ENCODE data around the gene AKT2. TPM values are rescaled to one million over a fixed set of nuclear protein-coding genes. Genes with fewer than 3 reads are reported as not detected.

AKT2 gene
- total RNA-seq, 1 donor: 109 TPM

DNA sequence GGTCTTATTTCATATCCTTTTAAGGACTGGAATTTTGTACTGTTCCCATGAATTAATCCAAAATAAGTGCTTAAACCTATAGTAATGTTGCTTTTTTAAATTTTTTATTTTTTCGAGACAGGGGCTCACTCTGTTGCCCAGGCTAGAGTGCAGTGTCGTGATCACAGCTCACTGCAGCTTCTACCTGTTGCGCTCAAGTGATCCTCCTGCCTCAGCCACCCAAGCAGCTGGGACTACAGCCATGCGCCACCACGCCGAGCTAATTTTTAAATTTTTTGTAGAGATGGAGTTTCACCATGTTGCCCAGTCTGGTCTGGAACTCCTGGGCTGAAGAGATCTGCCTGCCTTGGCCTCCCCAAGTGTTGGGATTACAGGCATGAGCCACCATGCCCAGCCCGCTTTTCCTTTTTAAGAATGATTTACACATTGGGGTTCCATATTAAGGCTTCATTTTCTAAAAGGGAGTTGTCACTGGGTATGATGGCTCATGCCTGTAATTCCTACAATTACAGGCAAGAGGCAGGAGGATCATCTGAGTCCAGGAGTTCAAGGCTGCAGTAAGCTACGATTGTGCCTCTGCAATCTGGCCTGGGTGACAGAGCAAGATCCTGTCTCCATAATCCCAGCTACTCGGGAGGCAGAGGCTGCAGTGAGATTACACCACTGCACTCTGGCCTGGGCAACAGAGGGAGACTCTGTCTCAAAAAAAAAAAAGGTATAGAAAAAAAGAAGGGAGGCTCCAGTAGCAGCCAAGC is 28.3 kb upstream of the AKT2 start:
- Histone ChIP-seq H3K4me3 (ENCODE audit: low read length) (no peak overlapping the region), H3K27me3 (ENCODE audit: insufficient read depth, low read length) (no peaks in the 10 kb centered on the region), H3K9me3 (ENCODE audit: low read depth, low read length) (no peaks in the 10 kb centered on the region), H3K4me1 (ENCODE audit: insufficient read depth, low read length) (peaks cover 9% of the 10 kb centered on the region)

DNA sequence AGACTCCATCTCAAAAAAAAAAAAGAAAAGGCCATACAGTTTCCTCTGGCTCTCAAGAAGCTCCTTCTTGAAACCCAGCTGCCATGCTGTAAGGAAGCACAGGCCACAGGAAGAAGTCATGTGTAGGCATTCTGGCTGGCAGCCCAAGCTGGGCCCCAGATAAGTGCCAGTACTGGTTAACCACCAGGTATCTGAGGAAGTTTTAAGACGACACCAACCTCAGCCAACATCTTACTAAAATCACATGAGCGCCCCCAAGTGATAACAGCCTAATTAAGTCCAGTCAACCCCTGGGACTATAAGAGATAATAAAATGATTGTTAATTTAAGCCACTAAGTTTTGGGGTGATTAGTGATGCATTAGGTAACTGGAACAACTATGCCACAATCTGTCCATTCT is 27.4 kb upstream of the AKT2 start:
- Histone ChIP-seq H3K9me3 (ENCODE audit: low read depth, low read length) (no peaks in the 10 kb centered on the region), H3K27me3 (ENCODE audit: insufficient read depth, low read length) (no peaks in the 10 kb centered on the region), H3K4me3 (ENCODE audit: low read length) (no peak overlapping the region), H3K4me1 (ENCODE audit: insufficient read depth, low read length) (peaks cover 9% of the 10 kb centered on the region)

DNA sequence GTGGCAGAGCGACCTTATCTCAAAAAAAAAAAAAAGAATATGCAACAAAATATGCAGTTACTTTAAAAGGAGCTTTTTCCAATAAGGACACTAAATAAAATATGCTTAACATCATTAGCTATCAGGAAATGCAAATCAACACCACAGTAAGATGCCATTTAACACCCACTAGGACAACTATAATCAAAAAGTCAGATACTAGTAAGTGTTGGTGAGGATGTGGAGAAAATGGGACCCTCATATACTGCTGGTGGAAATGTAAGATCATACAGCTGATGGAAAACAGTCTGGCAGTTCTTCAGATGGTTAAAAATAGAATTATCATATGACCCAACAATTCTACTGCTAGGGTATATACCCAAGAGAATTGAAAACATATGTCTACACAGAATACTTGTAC is 24.5 kb upstream of the AKT2 start:
- no peaks in the 10 kb centered on the region for H3K27me3 ChIP-seq (ENCODE audit: insufficient read depth, low read length)
- H3K4me1 ChIP-seq (ENCODE audit: insufficient read depth, low read length): peaks cover 5% of the 10 kb centered on the region
- no peaks in the 10 kb centered on the region for H3K9me3 ChIP-seq (ENCODE audit: low read depth, low read length)
- H3K4me3 ChIP-seq (ENCODE audit: low read length): no peak overlapping the region

DNA sequence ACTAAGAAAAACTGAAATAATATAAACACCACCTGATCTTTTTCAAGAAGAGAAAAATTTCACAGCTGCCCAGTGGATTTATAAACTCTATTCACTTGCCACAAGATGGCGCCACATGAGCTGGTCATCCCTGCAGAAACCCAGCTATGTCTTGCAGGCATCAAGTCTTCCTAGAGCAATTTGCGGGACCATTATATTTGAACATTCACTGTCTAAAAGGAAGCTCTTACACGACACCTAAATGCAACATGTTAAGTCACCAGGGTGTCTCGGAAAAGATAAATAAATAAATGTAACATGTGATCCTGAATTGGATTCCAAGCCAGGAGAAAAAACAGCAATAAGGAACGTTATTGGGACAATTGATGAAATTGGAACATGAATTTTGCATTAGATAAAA is 20.3 kb upstream of the AKT2 start:
- Histone ChIP-seq H3K4me3 (ENCODE audit: low read length) (no peak overlapping the region), H3K9me3 (ENCODE audit: low read depth, low read length) (no peaks in the 10 kb centered on the region), H3K4me1 (ENCODE audit: insufficient read depth, low read length) (no peaks in the 10 kb centered on the region), H3K27me3 (ENCODE audit: insufficient read depth, low read length) (no peaks in the 10 kb centered on the region)

DNA sequence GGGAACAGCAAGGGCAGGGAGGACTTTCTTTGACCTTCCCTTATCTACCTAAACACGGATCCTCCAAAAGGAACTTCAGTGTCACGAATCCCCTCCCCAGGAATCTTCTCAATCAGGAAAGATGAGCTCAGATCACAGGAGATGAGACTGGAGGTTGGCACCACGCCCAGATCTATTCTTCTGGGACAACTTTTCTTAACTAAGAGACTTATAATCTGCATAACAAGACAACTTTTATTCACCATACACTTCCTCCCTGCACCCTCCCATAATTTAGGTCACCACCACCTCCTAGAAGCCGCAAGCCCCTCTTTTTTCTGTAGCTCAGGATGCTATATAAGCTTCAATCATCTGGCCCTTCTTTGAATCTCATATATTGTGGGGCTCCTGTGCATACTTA is 19.2 kb upstream of the AKT2 start:
- Histone ChIP-seq H3K4me3 (ENCODE audit: low read length) (no peak overlapping the region), H3K27me3 (ENCODE audit: insufficient read depth, low read length) (no peaks in the 10 kb centered on the region), H3K4me1 (ENCODE audit: insufficient read depth, low read length) (no peaks in the 10 kb centered on the region), H3K9me3 (ENCODE audit: low read depth, low read length) (no peaks in the 10 kb centered on the region)

DNA sequence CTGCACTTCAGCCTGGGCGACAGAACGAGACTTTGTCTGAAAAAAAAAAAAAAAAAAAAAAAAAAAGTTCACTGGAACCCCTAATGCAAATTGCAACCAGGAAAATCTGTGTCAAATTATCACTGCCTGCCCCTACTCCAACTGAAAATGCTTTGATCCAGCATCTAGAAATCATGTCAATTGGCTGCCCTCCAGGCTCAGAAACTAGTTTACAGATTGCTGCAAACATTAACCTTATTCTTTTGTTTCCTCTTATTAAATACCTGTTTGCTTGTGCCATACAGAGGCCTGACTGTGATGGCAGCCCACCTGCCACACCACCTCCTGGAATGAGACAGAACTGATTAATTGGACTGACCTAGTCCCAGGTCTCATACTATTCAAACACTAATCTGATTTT is 18.6 kb upstream of the AKT2 start:
- H3K4me1 ChIP-seq (ENCODE audit: insufficient read depth, low read length): no peaks in the 10 kb centered on the region
- no peak overlapping the region for H3K4me3 ChIP-seq (ENCODE audit: low read length)
- H3K9me3 ChIP-seq (ENCODE audit: low read depth, low read length): no peaks in the 10 kb centered on the region
- H3K27me3 ChIP-seq (ENCODE audit: insufficient read depth, low read length): no peaks in the 10 kb centered on the region

DNA sequence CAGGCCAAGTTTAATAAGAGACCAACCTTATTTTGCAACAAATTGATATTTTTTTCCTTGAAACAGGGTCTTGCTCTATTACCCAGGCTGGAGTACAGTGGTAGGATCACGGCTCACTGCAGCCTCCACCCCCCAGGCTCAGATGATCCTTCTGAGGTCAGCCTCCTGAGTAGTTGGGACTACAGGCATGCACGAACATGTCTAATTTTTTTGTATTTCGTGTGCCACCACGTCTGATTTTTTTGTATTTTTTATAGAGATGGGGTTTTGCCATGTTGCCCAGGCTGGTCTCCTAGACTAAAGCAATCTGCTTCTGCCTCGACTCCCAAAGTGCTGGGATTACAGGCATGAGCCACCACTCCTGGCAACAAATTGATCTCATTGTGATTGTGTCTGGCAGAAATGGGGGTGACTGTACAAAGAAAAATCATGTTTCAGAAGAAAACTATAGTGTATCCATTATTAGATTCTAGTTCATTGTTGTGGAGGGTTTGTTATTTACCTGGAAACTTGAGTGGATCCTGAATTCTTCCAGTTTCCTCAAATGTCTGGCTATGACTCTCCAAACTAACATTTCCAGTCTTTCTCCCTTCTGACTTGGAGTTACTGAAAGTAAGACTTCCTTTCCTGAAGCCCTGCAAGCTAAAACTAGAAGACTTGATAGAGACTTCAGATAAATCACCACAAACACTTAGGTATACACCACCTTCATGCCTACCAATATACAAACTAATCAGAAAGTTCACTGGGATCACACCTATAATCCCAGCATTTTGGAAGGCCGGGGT is 17.3 kb upstream of the AKT2 start:
- Histone ChIP-seq H3K4me1 (ENCODE audit: insufficient read depth, low read length) (no peaks in the 10 kb centered on the region), H3K9me3 (ENCODE audit: low read depth, low read length) (no peaks in the 10 kb centered on the region), H3K4me3 (ENCODE audit: low read length) (no peak overlapping the region), H3K27me3 (ENCODE audit: insufficient read depth, low read length) (no peaks in the 10 kb centered on the region)

DNA sequence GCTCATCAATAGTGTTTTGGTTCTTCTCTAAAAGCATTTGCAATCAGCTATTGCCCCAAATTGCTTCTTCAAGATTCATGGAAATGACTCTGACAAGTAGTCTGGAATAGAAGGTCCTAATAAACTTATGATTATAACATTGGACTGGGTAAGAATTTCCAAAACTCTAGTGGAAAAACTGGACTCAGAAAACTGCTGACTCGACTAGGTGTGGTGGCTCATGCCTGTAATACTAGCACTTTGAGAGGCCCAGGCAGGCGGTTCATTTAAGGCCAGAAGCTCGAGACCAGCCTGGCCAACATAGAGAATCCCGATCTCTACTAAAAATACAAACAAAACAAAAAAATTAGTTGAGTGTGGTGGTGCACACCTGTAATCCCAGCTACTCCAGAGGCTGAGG is 15.5 kb upstream of the AKT2 start:
- Histone ChIP-seq H3K27me3 (ENCODE audit: insufficient read depth, low read length) (no peaks in the 10 kb centered on the region), H3K9me3 (ENCODE audit: low read depth, low read length) (no peaks in the 10 kb centered on the region), H3K4me3 (ENCODE audit: low read length) (no peak overlapping the region), H3K4me1 (ENCODE audit: insufficient read depth, low read length) (no peaks in the 10 kb centered on the region)

DNA sequence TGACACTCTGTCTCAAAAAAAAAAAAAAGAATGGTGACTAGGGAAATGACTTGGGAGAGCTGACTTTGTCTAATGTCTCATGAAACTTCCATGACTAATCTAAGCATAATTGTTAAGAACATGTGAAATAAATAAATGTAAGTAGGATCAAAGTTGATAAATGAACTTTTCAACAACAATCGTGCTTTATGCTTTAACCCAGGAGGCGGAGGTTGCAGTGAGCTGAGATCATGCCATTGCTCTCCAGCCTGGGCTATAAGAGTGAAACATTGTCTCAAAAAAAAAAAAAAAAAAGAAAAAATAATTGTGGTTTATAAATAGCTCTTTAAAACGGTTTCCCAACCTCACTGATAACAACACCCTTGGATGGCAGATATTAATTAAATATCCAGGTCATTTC is 12.9 kb upstream of the AKT2 start:
- H3K4me3 ChIP-seq (ENCODE audit: low read length): no peak overlapping the region
- no peaks in the 10 kb centered on the region for H3K27me3 ChIP-seq (ENCODE audit: insufficient read depth, low read length)
- H3K9me3 ChIP-seq (ENCODE audit: low read depth, low read length): no peaks in the 10 kb centered on the region
- H3K4me1 ChIP-seq (ENCODE audit: insufficient read depth, low read length): no peaks in the 10 kb centered on the region

DNA sequence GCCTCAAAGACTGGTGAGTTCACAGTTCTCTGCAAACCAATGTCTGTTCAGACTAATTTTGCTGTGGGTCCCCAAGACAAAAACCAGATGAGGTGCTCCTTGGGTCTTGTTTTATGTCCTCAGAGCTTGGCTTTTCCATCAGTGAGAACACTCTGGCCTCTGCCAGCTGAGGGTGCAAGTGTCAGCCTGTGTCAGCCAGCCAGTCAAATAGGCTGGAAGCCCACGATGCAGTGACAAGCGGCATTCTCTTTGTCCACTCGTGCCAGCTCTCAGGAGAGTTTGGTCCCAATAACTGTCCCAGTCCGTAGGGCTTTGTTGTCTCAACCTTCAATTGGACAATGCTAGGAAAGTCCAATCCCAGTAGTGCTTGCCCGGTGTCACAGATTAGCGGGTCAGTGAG is 9.4 kb upstream of the AKT2 start:
- no peaks in the 10 kb centered on the region for H3K9me3 ChIP-seq (ENCODE audit: low read depth, low read length)
- H3K27me3 ChIP-seq (ENCODE audit: insufficient read depth, low read length): no peaks in the 10 kb centered on the region
- no peaks in the 10 kb centered on the region for H3K4me1 ChIP-seq (ENCODE audit: insufficient read depth, low read length)
- H3K4me3 ChIP-seq (ENCODE audit: low read length): no peak overlapping the region

DNA sequence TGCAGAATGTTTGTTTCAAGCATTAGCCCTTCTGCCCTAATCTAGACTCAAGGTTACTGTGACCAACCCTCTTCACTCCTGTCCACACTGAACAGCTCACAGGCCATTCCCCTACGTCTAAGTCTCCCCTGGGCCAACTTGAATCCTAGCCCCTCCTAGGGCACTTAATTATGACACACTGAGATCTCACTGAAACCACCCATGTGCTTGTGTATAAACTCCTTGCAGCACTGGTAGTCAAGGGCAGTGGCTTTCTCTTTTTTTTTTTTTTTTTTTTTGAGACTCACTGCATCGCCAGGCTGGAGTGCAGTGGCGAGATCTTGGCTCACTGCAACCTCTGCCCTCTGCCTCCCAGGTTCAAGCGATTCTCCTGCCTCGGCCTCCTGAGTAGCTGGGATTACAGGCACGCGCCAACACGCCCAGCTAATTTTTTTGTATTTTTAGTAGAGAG is 1.9 kb upstream of the AKT2 start:
- H3K4me1 ChIP-seq (ENCODE audit: insufficient read depth, low read length): peaks cover 35% of the 10 kb centered on the region
- no peaks in the 10 kb centered on the region for H3K27me3 ChIP-seq (ENCODE audit: insufficient read depth, low read length)
- H3K4me3 ChIP-seq (ENCODE audit: low read length): no peak overlapping the region
- H3K9me3 ChIP-seq (ENCODE audit: low read depth, low read length): no peaks in the 10 kb centered on the region

DNA sequence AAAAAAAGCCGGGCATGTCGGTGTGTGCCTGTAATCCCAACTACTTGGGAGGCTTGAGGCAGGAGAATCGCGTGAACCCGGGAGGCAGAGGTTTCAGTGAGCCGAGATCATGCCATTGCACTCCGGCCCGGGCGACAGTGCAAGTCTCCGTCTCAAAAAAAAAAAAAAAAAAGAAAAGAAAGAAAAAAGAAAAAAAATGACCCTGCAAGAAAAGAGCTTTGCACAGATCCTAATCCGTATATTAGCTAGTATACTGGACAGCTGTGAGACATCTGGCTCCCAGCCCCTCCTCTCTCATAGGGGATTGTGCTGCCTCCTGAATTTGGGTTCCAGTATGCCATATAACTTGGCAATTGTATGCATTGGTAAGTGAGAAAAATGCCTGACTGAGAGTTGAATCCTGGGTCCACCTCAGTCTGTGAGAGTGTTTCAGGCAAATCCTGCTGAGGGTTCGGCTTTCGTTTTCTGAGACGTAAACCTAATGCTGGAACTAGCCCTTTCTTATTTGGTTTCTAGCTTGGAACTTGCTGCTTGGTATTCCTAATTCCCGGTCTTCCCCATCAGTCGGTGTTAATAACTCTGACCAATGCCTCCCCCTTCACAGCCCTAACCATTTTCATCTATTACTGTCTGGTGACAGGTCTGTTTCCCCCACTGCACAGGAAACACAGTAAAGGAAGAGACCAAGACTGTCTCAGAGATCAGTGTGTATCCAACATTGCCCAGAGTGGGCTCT is 1.3 kb upstream of the AKT2 start:
- H3K27me3 ChIP-seq (ENCODE audit: insufficient read depth, low read length): no peaks in the 10 kb centered on the region
- H3K4me3 ChIP-seq (ENCODE audit: low read length): no peak overlapping the region
- H3K4me1 ChIP-seq (ENCODE audit: insufficient read depth, low read length): peaks cover 36% of the 10 kb centered on the region
- no peaks in the 10 kb centered on the region for H3K9me3 ChIP-seq (ENCODE audit: low read depth, low read length)

DNA sequence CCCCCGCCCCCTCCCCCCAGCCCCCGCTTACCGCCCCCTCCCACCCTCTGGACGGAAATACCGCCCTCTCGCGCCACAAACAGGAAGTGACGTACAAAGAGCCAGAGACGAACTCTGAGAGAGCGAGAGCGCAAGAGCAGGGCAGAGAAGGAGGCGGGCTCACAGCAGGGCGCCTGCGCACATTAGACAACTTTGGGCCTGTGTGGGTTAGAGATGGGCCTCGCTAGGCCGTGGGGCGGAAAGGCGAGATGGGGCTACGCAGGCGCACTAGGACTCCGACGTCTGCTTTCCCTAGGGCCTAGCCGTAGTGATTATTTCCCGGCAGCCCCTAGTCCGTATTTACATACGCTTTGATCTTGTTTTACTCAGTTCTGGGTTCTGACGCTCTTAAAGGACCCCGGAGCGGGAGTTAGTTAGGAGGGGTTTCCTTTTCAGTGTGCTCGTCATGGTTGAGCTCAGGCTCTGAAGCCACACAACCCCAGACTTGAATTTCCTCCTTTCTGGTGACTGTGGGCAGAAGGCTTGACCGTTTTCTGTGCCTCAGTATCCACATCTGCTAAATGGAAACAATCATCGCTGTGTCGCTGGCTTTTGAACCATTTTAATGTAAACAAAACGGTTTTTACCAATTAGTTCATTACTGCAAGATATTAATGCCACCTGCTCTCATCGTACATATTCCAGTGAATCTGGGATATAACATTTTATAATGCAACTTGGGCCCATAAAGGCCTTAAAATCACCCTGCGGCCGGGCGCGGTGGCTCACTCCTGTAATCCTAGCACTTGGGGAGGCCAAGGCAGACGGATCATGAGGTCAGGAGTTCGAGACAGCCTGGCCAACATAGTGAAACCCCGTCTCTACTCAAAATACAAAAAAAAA is 449 bp upstream of the AKT2 start:
- H3K4me1 ChIP-seq (ENCODE audit: insufficient read depth, low read length): peaks cover 44% of the 10 kb centered on the region
- no peaks in the 10 kb centered on the region for H3K27me3 ChIP-seq (ENCODE audit: insufficient read depth, low read length)
- peak overlapping the region; percentile 62 for H3K4me3 ChIP-seq (ENCODE audit: low read length)
- H3K9me3 ChIP-seq (ENCODE audit: low read depth, low read length): no peaks in the 10 kb centered on the region

DNA sequence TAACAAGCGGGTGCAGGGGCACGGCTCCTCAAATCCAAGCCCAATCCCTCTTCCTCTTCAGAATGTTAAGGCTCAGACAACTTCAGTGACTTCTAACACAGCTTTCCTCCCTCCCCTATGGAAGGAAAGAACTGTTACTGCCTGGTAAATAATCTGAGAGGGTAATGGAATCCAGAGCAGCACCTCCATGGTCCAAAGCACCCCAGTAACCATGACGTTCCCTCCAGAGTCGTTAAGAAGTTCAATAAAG is 969 bp downstream of the AKT2 start:
- H3K4me1 ChIP-seq (ENCODE audit: insufficient read depth, low read length): peaks cover 59% of the 10 kb centered on the region

More for the DNA sequence above, 969 bp downstream of the AKT2 start:
- Histone ChIP-seq H3K9me3 (ENCODE audit: low read depth, low read length) (no peaks in the 10 kb centered on the region), H3K27me3 (ENCODE audit: insufficient read depth, low read length) (no peaks in the 10 kb centered on the region), H3K4me3 (ENCODE audit: low read length) (peak overlapping the region; percentile 62)

All from mononuclear cell (primary cell).